C1 segment of cervical spinal cord (tissue), 14 donors: ENCODE measurements around the gene DGCR2.
"Not testable (repeated sequence)": the region's sequence is repeated elsewhere in the genome, so short reads cannot be mapped to it uniquely, and the experiment has no call there.

ENCODE experiments used
- DNase-seq, 14 donors: peaks; one replicate each; lab custom pipeline; 2025; lab: John Stamatoyannopoulos, UW

The DGCR2 gene

DNA sequence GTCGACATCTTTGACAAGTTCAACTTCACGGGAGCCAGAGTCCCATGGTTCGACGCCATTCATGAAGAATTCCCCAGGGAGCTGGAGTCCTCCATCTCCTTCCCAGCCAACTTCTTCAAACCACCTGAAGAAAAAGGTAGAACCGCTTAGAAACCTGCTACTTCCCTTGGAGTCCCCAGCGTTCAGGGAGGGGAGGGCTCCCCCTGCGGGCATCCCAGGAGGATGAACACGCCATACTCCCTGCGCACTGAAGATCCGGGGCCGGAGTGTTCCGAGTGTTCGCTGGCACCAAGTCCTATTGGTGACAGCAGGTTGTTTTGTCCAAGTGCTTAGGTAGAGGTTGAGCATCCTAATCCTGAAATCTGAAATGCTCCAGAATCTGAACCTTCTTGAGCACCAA is 134.4 kb downstream of the DGCR2 start:
- DNase-seq, result no peak

DNA sequence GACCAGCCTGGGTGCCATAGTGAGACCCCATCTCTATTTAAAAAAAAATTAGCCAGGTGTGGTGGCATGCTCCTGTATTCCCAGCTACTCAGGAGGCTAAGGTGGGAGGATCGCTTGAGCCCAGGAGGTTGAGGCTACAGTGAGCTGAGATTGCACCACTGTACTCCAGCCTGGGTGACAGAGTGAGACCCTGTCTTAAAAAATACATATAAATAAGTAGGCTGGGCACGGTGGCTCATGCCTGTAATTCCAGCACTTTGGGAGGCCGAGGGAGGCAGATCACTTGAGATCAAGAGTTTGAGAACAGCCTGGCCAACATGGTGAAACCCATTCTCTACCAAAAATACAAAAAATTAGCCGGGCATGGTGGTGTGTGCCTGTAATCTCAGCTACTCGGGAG is 135.1 kb downstream of the DGCR2 start:
- not testable (repeated sequence) for DNase-seq
